Upper lobe of left lung (tissue), 6 donors: ENCODE results near the gene TRIM52. TPM values are rescaled to one million over a fixed set of nuclear protein-coding genes. Genes with fewer than 3 reads are reported as not detected.

Source experiments
- ATAC-seq, 2 donors: fragments of 200-7000 bp; cut with Tn5 transposase; one replicate each; pipeline ENCODE4 v1.9.1; 2022; ENCODE audit warnings: mild to moderate bottlenecking in 2 of 2, moderate library complexity in 2 of 2; ENCODE audit not compliant: low FRiP score in 2 of 2
- DNase-seq, 2 donors: peaks; one replicate each; pipeline ENCODE4 v3.0.0-alpha.2; 2019 to 2020
- H3K27ac ChIP-seq, 4 donors: fragments of 200-600 bp; sonication (generic); one replicate each; pipeline ENCODE4 v1.5.1; 2016 to 2019
- H3K27me3 ChIP-seq, 4 donors: fragments of 200-600 bp; sonication (generic); one replicate each; pipeline ENCODE4 v1.5.1; 2017 to 2019
- H3K36me3 ChIP-seq, 4 donors: fragments of 200-600 bp; sonication (generic); one replicate each; pipeline ENCODE4 v1.5.1; 2016 to 2019
- H3K4me1 ChIP-seq, 4 donors: fragments of 200-600 bp; sonication (generic); one replicate each; pipeline ENCODE4 v1.5.1; 2018 to 2019
- H3K4me3 ChIP-seq, 4 donors: fragments of 200-600 bp; sonication (generic); one replicate each; pipeline ENCODE4 v1.5.1; 2017 to 2019; ENCODE audit warnings: mild to moderate bottlenecking in 2 of 4, moderate library complexity in 1 of 4
- H3K9me3 ChIP-seq, 4 donors: fragments of 200-600 bp; sonication (generic); one replicate each; pipeline ENCODE4 v1.5.1; 2018 to 2019
- EP300 ChIP-seq, 4 donors: sonication (generic); formaldehyde crosslinking; IDR thresholded peaks; one replicate each; pipeline ENCODE4 v1.5.1; 2017; ENCODE audit warnings: antibody characterized with exemption in 4 of 4, control low read depth in 2 of 4
- POLR2A ChIP-seq, 4 donors: fragments of 450-650 bp; IDR thresholded peaks; one replicate each; pipeline ENCODE4 v1.5.1; 2016 to 2017; ENCODE audit warnings: antibody characterized with exemption in 4 of 4, mild to moderate bottlenecking in 2 of 4
- POLR2AphosphoS5 ChIP-seq, 2 donors: sonication (generic); formaldehyde crosslinking; IDR thresholded peaks; one replicate each; pipeline ENCODE4 v1.5.1; 2017; ENCODE audit warnings: antibody characterized with exemption in 2 of 2
- WGBS, 2 donors: methylation state at CpG; one replicate each; pipeline ENCODE4 v1.1.5; 2017 to 2018; 5-methylcytosine and 5-hydroxymethylcytosine counted together
- total RNA-seq, 6 donors: library from RNA; depleted of rRNA in 4 of 6; stranded (reverse); fragments of >200 nt in 4 of 6; gene quantifications; one replicate each; pipeline versions ENCODE4 v1.1.0 to v1.2.1, GENCODE V29; 2016 to 2021
- TF ChIP-seq, protein P1 (sequence below), 6 experiments: fragments of 450-650 bp in 4 of 6; fragments of 200-600 bp in 2 of 6; sonication (generic) in 2 of 6; IDR thresholded peaks; one replicate each; pipeline ENCODE4 v1.5.1; 2016 to 2019; ENCODE audit warnings: antibody characterized with exemption in 6 of 6
- donor health status: DM: no; HTN: no; CAD: no; lungs with moderate emphysema.
- donor health status: DM: no; HTN: yes; CAD: no; lungs with severe emphysema.

Gene TRIM52
- total RNA-seq, 6 donors from 2014 or later, result 12.3 to 47.1 (median 15.6) TPM

DNA sequence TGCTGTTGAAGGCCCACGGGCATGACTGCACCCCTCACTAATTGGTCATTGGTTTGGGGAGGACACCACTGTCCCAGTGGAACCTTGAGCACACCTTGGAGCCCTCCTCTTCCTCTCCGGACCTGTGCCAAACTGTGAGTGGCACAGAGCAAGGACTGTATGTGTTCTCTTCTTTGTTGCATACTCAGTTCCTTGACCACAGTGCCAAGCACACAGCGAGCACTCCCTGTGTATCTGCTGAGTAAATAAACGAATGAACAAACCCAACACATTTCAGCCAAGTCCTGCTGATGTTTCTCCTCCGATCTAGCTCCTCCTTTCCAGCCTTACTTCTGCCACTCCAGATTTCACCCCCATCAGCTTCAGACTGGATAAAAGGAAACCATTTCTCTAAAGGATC lies 2.7 kb upstream of the TRIM52 start:
- Histone ChIP-seq H3K27me3 (no peaks in the 10 kb centered on the region), H3K36me3 (peaks cover 0 to 14% (median 2%) of the 10 kb centered on the region in 4 donors), H3K27ac (peak overlapping the region in 1 of 4 donors; percentile 96), H3K4me3 (no peak overlapping the region), H3K4me1 (peaks cover 18 to 30% (median 24%) of the 10 kb centered on the region in 4 donors), H3K9me3 (no peaks in the 10 kb centered on the region)
- DNase-seq, result no peak
- ATAC-seq, result no peak
- 70 to 92% methylated on average over 5 of the region's 5 CpGs for WGBS, 2 donors
- no peak for TF ChIP-seq POLR2AphosphoS5 (IDR thresholded peaks at IDR 0.05)

DNA sequence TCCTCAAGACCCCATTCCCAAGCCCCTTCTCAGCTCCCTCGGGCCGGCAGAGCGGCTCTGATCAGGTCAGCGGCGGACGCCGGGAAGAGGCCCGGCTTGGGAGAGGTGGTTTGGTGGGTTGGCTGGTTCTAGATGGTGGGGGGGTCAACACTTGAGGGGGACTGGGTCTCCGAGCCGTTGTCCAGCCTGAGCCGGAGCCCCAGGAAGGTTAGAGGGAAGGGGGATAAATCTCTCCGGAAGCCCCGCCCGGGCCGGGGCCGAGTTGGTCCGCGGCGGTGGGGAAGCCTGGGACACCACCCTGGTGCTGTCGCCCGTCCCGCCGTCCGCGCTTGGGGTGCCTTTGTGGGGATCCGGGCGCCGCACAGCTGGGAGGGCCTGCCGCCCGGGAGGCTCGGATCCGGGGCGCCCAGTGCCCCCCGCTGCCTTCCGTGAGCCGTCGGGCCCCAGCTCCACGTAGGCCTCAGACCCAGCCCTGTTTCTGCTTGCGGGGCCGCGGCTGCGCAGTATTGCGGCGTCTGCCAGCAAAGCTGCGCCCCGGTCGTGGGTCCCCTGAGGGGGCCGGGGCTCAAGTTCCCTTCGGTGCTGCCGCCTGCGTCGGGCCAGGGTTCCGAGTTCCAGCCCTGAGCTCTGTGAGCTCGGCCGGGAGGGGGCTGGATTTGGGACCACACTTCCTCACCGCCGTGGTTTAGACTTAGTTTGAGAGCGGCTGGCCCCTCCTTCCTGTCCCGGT lies 542 bp upstream of the TRIM52 start:
- H3K4me1 ChIP-seq, result peaks cover 37 to 51% (median 44%) of the 10 kb centered on the region in 4 donors
- no peaks in the 10 kb centered on the region for H3K9me3 ChIP-seq
- TF ChIP-seq POLR2AphosphoS5 (IDR thresholded peaks at IDR 0.05) (peak; percentile 63 to 72), POLR2A (IDR thresholded peaks at IDR 0.05) (peak in 3 of 4 donors; percentile 60 to 77 (median 73)), EP300 (IDR thresholded peaks at IDR 0.05) (no peak)
- TF ChIP-seq, protein P1, sequence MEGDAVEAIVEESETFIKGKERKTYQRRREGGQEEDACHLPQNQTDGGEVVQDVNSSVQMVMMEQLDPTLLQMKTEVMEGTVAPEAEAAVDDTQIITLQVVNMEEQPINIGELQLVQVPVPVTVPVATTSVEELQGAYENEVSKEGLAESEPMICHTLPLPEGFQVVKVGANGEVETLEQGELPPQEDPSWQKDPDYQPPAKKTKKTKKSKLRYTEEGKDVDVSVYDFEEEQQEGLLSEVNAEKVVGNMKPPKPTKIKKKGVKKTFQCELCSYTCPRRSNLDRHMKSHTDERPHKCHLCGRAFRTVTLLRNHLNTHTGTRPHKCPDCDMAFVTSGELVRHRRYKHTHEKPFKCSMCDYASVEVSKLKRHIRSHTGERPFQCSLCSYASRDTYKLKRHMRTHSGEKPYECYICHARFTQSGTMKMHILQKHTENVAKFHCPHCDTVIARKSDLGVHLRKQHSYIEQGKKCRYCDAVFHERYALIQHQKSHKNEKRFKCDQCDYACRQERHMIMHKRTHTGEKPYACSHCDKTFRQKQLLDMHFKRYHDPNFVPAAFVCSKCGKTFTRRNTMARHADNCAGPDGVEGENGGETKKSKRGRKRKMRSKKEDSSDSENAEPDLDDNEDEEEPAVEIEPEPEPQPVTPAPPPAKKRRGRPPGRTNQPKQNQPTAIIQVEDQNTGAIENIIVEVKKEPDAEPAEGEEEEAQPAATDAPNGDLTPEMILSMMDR (IDR thresholded peaks at IDR 0.05), result peak in 2 of 6 experiments; percentile 10 to 13
- H3K36me3 ChIP-seq, result peaks cover 0 to 14% (median 2%) of the 10 kb centered on the region in 4 donors
- peak; percentile 85 to 94 for DNase-seq
- peak overlapping the region; percentile 77 to 92 (median 84) for H3K4me3 ChIP-seq
- H3K27ac ChIP-seq, result peak overlapping the region; percentile 96 to 100 (median 99)
- H3K27me3 ChIP-seq, result no peaks in the 10 kb centered on the region
- ATAC-seq, result peak; percentile 76 to 87
- WGBS, 2 donors, result 1% methylated on average over 17 to 44 of the region's 59 CpGs

DNA sequence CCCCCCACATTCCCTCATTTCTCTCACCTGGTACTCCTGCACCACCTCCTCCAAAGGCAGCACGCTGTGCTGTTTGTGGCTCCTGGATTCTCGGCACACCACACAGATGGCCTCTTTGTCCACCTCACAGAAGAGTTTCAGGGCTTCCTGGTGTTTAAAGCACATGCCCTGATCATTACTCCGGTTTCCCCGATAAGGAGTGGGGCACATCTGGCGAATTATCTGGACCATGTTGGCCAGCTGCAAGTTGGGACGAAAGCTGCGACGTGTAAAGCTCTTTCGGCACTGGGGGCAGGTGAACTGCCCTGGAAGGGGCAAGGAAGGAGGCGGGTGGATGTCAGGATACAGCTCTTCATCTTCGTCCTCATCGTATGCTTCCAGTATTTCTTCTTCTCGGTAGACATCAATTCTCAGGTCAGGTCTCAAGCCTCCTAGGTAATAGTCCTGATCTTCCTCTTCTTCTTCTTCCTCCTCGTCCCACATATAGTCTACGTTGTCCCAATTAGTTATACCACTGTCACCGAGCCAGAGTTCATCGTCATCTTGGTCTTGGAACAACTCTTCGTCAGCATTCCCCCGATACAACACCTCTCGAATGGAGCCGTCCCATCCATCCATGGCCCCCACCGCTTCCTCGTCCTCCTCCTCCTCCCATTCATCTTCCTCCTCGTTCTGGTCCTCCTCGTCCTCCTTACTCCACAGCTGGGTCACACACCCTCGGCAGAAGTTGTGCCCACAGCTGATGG lies 796 bp downstream of the TRIM52 start:
- Histone ChIP-seq H3K27ac (peak overlapping the region; percentile 96 to 100 (median 99)), H3K4me1 (peaks cover 49 to 63% (median 51%) of the 10 kb centered on the region in 4 donors), H3K27me3 (no peaks in the 10 kb centered on the region)

DNA sequence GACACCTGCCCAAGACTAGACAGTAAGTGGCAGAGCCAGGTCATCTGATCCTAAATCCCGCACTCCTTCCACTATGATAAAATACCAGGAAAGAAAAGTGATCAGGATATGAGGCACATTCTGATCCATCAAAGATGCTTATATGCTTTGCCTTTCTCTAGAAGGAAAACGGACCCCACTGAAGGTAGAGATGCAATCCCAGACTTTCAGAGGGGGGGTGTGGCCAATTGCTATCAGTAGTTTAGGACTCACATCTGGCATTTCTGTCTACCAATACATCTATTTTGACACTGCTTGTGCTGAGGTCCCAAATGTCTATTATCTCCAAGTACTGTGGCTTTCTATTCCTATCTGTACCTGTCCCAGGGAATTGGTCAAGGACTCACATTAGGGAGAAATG lies 1.7 kb downstream of the TRIM52 start:
- WGBS, 2 donors, result 46 to 56% methylated on average over 2 of the region's 2 CpGs
- DNase-seq, result no peak

More for the DNA sequence above, 796 bp downstream of the TRIM52 start:
- no peak for DNase-seq
- H3K36me3 ChIP-seq, result peaks cover 0 to 20% (median 2%) of the 10 kb centered on the region in 4 donors
- H3K9me3 ChIP-seq, result no peaks in the 10 kb centered on the region
- ATAC-seq, result no peak
- no peak for TF ChIP-seq POLR2AphosphoS5 (IDR thresholded peaks at IDR 0.05)
- no peak for TF ChIP-seq EP300 (IDR thresholded peaks at IDR 0.05)
- TF ChIP-seq, protein P1 (IDR thresholded peaks at IDR 0.05), result no peak
- no peak for TF ChIP-seq POLR2A (IDR thresholded peaks at IDR 0.05)
- 3% methylated on average over 24 to 26 of the region's 26 CpGs for WGBS, 2 donors
- peak overlapping the region; percentile 77 to 92 (median 84) for H3K4me3 ChIP-seq

More for the DNA sequence above, 1.7 kb downstream of the TRIM52 start:
- peaks cover 0 to 24% (median 2%) of the 10 kb centered on the region in 4 donors for H3K36me3 ChIP-seq
- H3K9me3 ChIP-seq, result no peaks in the 10 kb centered on the region
- H3K4me1 ChIP-seq, result peaks cover 51 to 67% (median 57%) of the 10 kb centered on the region in 4 donors
- no peak for ATAC-seq
- H3K4me3 ChIP-seq, result peak overlapping the region; percentile 77 to 92 (median 84)
- H3K27me3 ChIP-seq, result no peaks in the 10 kb centered on the region
- H3K27ac ChIP-seq, result peak overlapping the region in 2 of 4 donors; percentile 8 to 96
- TF ChIP-seq, protein P1 (IDR thresholded peaks at IDR 0.05), result no peak
- TF ChIP-seq POLR2AphosphoS5 (IDR thresholded peaks at IDR 0.05), result no peak
- TF ChIP-seq POLR2A (IDR thresholded peaks at IDR 0.05), result no peak
- no peak for TF ChIP-seq EP300 (IDR thresholded peaks at IDR 0.05)
